ENCODE measurements around the gene RAB26.

RAB26 gene

DNA sequence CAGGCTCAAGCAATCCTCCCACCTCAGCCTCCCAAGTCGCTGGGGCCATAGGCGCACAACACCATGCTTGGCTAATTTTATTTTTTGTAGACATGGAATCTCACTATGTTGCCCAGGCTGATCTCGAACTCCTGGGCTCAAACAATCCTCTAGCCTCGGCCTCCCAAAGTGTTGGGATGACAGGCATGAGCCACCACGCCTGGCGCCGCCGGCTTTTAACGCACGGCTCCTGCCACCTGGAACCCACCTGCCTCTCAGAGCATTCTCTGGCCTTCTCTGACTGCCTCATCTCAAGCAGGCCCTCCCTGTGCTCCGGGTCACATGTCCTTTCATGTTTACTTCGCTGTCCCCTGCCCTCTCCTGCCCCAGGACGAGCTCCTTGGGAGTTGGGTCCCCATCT is 37.6 kb downstream of the RAB26 start:
- no peak for TF ChIP-seq GATA2 (IDR thresholded peaks at IDR 0.05; ENCODE audit: low read depth, low read length)
- no peak for TF ChIP-seq GATA3 (IDR thresholded peaks at IDR 0.05; ENCODE audit: low read depth, low read length)

- TF ChIP-seq GATA2 (IDR thresholded peaks at IDR 0.05; ENCODE audit: low read depth, low read length) (no peak), GATA3 (IDR thresholded peaks at IDR 0.05; ENCODE audit: low read depth, low read length) (no peak)
Observed at GRCh38 chr16:2186505-2186904, 38.1 kb downstream of the RAB26 start.

- TF ChIP-seq GATA2 (IDR thresholded peaks at IDR 0.05; ENCODE audit: low read depth, low read length): no peak
- no peak for TF ChIP-seq GATA3 (IDR thresholded peaks at IDR 0.05; ENCODE audit: low read depth, low read length)
Observed at GRCh38 chr16:2187212-2187611, 38.8 kb downstream of the RAB26 start.

DNA sequence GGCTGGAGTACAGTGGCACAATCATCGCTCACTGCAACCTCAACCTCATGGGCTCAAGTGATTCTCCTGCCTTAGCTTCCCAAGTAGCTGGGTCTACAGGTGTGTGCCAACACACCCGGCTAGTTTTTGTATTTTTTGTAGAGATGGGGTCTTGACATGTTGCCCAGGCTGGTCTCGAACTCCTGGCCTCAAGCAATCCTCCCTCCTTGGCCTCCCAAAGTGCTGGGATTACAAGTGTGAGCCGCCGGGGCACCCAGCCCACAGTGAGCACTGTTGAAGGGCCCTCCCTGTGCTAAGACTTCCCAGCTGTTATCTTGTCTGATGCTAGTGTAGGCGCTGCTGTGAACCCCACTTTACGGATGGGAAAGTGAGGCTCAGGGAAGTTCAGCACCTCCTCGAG is 40.0 kb downstream of the RAB26 start:
- TF ChIP-seq GATA2 (IDR thresholded peaks at IDR 0.05; ENCODE audit: low read depth, low read length) (no peak), GATA3 (IDR thresholded peaks at IDR 0.05; ENCODE audit: low read depth, low read length) (no peak)

DNA sequence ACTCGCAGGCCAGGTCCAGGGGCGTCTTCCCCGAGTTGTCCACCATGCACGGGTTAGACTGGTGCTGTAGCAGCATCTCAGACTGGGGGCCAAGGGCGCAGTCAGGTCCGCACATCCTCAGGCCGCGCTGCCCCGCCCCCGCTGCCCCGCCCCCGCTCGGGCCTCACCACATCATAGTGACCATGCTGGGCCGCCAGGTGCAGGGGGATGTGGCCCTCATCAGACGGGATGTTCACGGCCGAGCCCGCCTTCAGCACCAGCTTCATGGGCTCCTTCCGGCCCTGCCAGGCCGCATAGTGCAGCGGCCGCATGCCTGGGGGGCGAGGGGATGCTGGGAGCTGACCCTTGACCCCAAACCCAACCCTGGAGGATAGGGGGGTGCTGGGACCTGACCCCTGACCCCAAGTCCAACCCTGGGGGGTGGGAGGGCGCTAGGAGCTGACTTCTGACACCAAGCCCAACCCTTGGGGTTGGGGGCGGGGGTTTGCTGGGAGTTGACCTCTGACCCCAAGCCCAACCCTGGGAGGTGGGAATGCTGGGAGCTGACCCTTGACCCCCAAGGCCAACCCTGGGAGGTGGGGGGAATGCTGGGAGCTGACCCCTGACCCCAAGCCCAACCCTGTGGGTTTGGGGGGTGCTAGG is 40.9 kb downstream of the RAB26 start:
- TF ChIP-seq GATA3 (IDR thresholded peaks at IDR 0.05; ENCODE audit: low read depth, low read length) (no peak), GATA2 (IDR thresholded peaks at IDR 0.05; ENCODE audit: low read depth, low read length) (no peak)

GRCh38 chr16:2190002-2190658 is 41.7 kb downstream of the RAB26 start:
- TF ChIP-seq GATA2 (IDR thresholded peaks at IDR 0.05; ENCODE audit: low read depth, low read length) (no peak), GATA3 (IDR thresholded peaks at IDR 0.05; ENCODE audit: low read depth, low read length) (no peak)

DNA sequence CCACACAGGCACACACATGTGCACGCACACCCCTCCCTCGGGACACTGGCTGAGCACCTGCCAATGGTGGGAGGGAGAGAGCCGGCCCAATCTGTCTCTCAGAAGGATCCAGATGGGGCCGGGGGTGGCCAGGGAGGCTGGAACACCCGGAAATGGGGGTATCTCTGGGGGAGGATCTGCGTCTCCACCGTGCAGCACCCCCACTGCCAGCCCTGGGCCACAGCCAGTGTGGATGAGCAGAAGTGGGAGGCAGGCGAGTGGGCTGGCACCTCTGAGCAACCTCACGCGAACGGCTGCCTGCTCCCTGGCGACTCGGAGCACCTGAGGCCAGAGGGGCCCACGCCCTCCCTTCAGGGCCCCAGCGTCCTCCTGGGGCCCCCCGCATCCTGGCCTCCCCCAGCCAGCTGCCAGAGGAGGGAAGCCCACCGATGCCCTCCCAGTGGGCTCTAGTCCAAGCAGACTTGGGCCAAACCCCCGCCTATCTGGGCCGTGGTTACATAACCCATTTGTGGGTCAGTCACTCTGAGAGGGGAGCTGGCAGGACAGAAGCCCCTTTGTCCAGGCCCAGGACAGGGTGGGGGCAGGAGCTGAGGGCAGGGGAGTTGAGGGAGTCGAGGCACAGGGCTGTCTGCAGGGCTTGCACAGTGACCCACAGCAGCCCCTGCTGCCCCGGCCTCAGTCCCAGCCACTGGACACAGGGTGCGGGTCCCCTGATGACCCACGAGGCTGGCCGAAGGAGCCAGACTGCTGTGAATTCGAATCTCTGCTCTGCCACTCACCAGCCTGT is 42.4 kb downstream of the RAB26 start:
- no peak for TF ChIP-seq GATA3 (IDR thresholded peaks at IDR 0.05; ENCODE audit: low read depth, low read length)
- no peak for TF ChIP-seq GATA2 (IDR thresholded peaks at IDR 0.05; ENCODE audit: low read depth, low read length)

- TF ChIP-seq GATA3 (IDR thresholded peaks at IDR 0.05; ENCODE audit: low read depth, low read length): no peak
- no peak for TF ChIP-seq GATA2 (IDR thresholded peaks at IDR 0.05; ENCODE audit: low read depth, low read length)
Observed at GRCh38 chr16:2191446-2191706, 43.0 kb downstream of the RAB26 start.

DNA sequence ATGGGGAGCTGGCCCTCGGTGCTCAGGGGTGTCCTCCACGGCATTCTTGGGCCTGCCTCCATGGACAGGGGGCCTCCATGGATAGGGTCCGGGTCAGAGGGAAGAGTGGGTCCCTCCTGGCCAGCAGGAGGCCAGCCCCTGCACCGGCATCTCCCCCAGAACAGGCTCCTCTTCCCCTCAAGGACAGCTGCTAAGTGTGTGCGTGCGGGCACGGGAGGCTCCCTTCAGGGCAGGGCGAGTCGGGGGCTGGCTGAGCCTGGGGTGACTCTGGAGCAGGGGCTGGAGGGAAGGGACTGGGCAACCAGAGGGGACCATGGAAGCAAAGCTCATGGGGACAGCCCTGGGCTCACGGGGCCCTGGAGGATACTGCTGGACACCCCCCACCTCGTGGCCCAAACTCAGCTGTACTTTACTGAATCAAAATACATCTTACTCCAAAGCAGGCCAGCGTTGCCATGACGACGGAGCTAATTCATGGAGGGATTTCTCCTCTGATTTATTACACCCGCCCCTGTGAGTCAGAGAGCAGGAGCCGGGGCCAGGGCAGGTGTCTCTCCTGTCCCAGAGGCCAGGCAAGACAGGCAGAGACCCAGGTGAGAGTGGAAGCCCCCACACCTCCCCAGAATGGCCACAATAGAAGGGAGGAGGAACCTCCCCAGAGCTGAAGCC is 45.9 kb downstream of the RAB26 start:
- TF ChIP-seq GATA3 (IDR thresholded peaks at IDR 0.05; ENCODE audit: low read depth, low read length) (no peak), GATA2 (IDR thresholded peaks at IDR 0.05; ENCODE audit: low read depth, low read length) (no peak)

DNA sequence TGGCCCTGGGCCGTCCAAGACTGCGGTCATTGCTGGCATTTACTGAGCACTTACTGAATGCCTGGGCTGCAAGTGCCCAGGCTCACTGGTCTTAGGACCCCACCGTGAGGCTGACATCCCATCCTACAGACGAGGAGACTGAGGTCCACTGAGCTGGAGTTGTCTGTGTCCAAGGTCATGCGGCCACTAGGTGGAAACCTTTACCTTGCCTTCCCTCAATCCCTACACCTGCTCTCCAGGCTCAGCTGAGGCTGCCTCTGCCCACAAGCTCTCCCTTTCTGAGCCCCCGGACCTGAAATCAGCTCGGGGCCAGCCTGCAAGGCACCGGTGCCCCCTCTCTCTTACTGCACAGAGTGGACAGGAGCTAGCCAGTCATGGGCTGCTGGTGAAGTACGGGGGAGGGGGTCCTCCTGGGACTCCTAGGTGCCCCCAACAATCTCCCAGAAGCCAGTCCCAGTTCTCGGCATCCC is 46.5 kb downstream of the RAB26 start:
- no peak for TF ChIP-seq GATA2 (IDR thresholded peaks at IDR 0.05; ENCODE audit: low read depth, low read length)
- TF ChIP-seq GATA3 (IDR thresholded peaks at IDR 0.05; ENCODE audit: low read depth, low read length): no peak

DNA sequence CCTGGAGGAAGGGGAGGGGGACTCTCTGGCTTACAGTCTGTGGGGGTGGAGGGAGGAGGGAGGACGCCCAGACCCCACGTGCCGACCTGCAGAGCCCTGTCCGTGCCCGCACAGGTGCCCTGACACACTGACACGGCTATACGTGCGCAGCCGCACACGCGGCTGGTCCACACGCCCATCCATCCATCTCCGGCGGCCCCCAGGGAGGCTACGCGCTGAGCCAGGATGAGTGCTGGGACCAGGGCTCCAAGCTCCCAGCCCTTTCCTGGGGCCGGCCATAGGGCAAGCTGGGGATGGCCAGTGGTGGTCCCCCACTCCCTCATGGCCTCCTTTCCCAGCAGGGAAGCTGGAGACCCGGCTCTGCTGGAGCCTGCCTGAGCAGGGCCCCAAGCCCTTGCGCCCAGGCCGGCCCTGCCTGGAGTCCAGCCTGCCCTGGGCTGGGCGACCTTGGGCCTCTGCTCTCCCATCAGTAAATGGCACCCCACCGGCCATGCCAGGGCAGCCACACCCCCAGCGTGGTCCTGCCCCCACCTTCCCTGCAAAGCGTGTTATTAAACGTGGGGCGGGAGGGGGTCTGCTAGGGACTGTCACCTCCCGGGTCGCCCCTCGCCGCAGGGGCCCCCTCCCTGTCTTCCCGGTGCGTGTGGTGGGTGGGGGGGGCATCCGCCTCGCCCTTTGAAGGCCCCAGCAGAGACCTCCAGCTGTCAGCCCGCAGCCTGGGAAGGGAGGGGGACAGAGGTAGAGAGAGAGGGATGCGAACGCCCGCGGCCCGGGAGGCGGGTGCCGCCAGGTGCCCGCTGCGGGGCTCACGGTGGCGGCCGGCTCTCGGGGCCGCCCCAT is 47.1 kb downstream of the RAB26 start:
- TF ChIP-seq GATA2 (IDR thresholded peaks at IDR 0.05; ENCODE audit: low read depth, low read length) (no peak), GATA3 (IDR thresholded peaks at IDR 0.05; ENCODE audit: low read depth, low read length) (no peak)

- TF ChIP-seq GATA2 (IDR thresholded peaks at IDR 0.05; ENCODE audit: low read depth, low read length) (no peak), GATA3 (IDR thresholded peaks at IDR 0.05; ENCODE audit: low read depth, low read length) (no peak)
Observed at GRCh38 chr16:2196162-2196980, 47.9 kb downstream of the RAB26 start, which contains the start of gene CASKIN1. Gene CASKIN1, minus strand, starts transcription at chr16:2196605. Its CDS starts 173 bp downstream, at chr16:2196432.

All from SH-SY5Y (cell line).